Measurements from ENCODE around the gene CAB39.

Gene CAB39

GRCh38 chr2:230828272-230828961 lies 115.8 kb downstream of the CAB39 start:
- peak overlapping the region; percentile 57 for H3K4me3 ChIP-seq (ENCODE audit: low read depth, low read length)
- TF ChIP-seq CTCF (IDR thresholded peaks at IDR 0.05; ENCODE audit: low read depth, low read length, missing control alignments), result no peak
- no peak for DNase-seq (ENCODE audit: low read depth)

GRCh38 chr2:230829293-230829692 lies 116.7 kb downstream of the CAB39 start:
- no peak for DNase-seq (ENCODE audit: low read depth)
- H3K4me3 ChIP-seq (ENCODE audit: low read depth, low read length), result no peak overlapping the region
- TF ChIP-seq CTCF (IDR thresholded peaks at IDR 0.05; ENCODE audit: low read depth, low read length, missing control alignments), result no peak

GRCh38 chr2:230829959-230830358 lies 117.3 kb downstream of the CAB39 start:
- TF ChIP-seq CTCF (IDR thresholded peaks at IDR 0.05; ENCODE audit: low read depth, low read length, missing control alignments), result no peak
- DNase-seq (ENCODE audit: low read depth), result no peak
- H3K4me3 ChIP-seq (ENCODE audit: low read depth, low read length), result no peak overlapping the region

GRCh38 chr2:230830428-230830827 lies 117.8 kb downstream of the CAB39 start:
- DNase-seq (ENCODE audit: low read depth), result no peak
- no peak for TF ChIP-seq CTCF (IDR thresholded peaks at IDR 0.05; ENCODE audit: low read depth, low read length, missing control alignments)
- no peak overlapping the region for H3K4me3 ChIP-seq (ENCODE audit: low read depth, low read length)

- no peak for DNase-seq (ENCODE audit: low read depth)
- TF ChIP-seq CTCF (IDR thresholded peaks at IDR 0.05; ENCODE audit: low read depth, low read length, missing control alignments), result no peak
- no peak overlapping the region for H3K4me3 ChIP-seq (ENCODE audit: low read depth, low read length)
Measured at GRCh38 chr2:230840301-230840700, 127.7 kb downstream of the CAB39 start.

GRCh38 chr2:230842473-230842872 lies 129.8 kb downstream of the CAB39 start:
- no peak for DNase-seq (ENCODE audit: low read depth)
- no peak for TF ChIP-seq CTCF (IDR thresholded peaks at IDR 0.05; ENCODE audit: low read depth, low read length, missing control alignments)
- no peak overlapping the region for H3K4me3 ChIP-seq (ENCODE audit: low read depth, low read length)

GRCh38 chr2:230843132-230843531 lies 130.5 kb downstream of the CAB39 start:
- TF ChIP-seq CTCF (IDR thresholded peaks at IDR 0.05; ENCODE audit: low read depth, low read length, missing control alignments), result no peak
- H3K4me3 ChIP-seq (ENCODE audit: low read depth, low read length), result no peak overlapping the region
- no peak for DNase-seq (ENCODE audit: low read depth)

Measured in GM12864 (cell line).